Liver (tissue), 9 donors: ENCODE results near the gene BFSP2. TPM values are rescaled to one million over a fixed set of nuclear protein-coding genes. Genes with fewer than 3 reads are reported as not detected.

Experiments used
- DNase-seq: peaks from one replicate; pipeline ENCODE4 v3.0.0-alpha.2; 2017; ENCODE audit warnings: low spot score
- H3K27ac ChIP-seq, 2 donors: one replicate each; pipeline ENCODE4 v1.7.0; 2013; ENCODE audit warnings: inconsistent platforms in 2 of 2, low read length in 2 of 2, control low read depth in 1 of 2, low read depth in 1 of 2, mild to moderate bottlenecking in 1 of 2
- H3K27me3 ChIP-seq, 4 donors: one replicate each; pipeline versions ENCODE4 v1.6.1 to v1.7.0; 2013; ENCODE audit warnings: low read length in 3 of 4, inconsistent platforms in 1 of 4, mild to moderate bottlenecking in 1 of 4, moderate library complexity in 1 of 4; ENCODE audit not compliant: control insufficient read depth in 4 of 4, insufficient read depth in 4 of 4
- H3K36me3 ChIP-seq, 4 donors: one replicate each; pipeline versions ENCODE4 v1.6.1 to v1.7.0; 2013; ENCODE audit warnings: low read length in 3 of 4, mild to moderate bottlenecking in 3 of 4, low read depth in 1 of 4, moderate library complexity in 1 of 4; ENCODE audit not compliant: control insufficient read depth in 4 of 4, insufficient read depth in 3 of 4
- H3K4me1 ChIP-seq, 4 donors: one replicate each; pipeline versions ENCODE4 v1.6.1 to v1.7.0; 2013; ENCODE audit warnings: low read length in 3 of 4, mild to moderate bottlenecking in 3 of 4, moderate library complexity in 1 of 4; ENCODE audit not compliant: control insufficient read depth in 4 of 4, insufficient read depth in 4 of 4
- H3K4me3 ChIP-seq, 3 donors: one replicate each; pipeline versions ENCODE4 v1.6.1 to v1.7.0; 2013; ENCODE audit warnings: low read length in 3 of 3, control low read depth in 1 of 3, low read depth in 1 of 3, mild to moderate bottlenecking in 1 of 3
- H3K9ac ChIP-seq, 2 donors: one replicate each; pipeline ENCODE4 v1.7.0; 2013; ENCODE audit warnings: low read length in 2 of 2, mild to moderate bottlenecking in 2 of 2, moderate library complexity in 2 of 2, control low read depth in 1 of 2, low read depth in 1 of 2
- H3K9me3 ChIP-seq, 4 donors: one replicate each; pipeline versions ENCODE4 v1.6.1 to v1.7.0; 2013; ENCODE audit warnings: low read length in 3 of 4; ENCODE audit not compliant: control insufficient read depth in 4 of 4
- EGR1 ChIP-seq, 2 donors: IDR thresholded peaks; 2 replicates each; pipeline ENCODE4 v1.6.1; 2016 to 2018; ENCODE audit warnings: antibody characterized with exemption in 2 of 2, low read depth in 2 of 2
- FOXA1 ChIP-seq: IDR thresholded peaks from 2 replicates; pipeline ENCODE4 v1.6.1; 2016; ENCODE audit warnings: antibody characterized with exemption
- FOXA2 ChIP-seq: IDR thresholded peaks from 2 replicates; pipeline ENCODE4 v1.6.1; 2016; ENCODE audit warnings: antibody characterized with exemption
- GABPA ChIP-seq, 2 donors: IDR thresholded peaks in 1 of 2; conservative IDR thresholded peaks in 1 of 2; 2 replicates each; pipeline ENCODE4 v1.6.1; 2016; ENCODE audit warnings: antibody characterized with exemption in 2 of 2, mild to moderate bottlenecking in 1 of 2, moderate library complexity in 1 of 2
- HNF4G ChIP-seq: IDR thresholded peaks from 2 replicates; pipeline ENCODE4 v1.6.1; 2016; ENCODE audit warnings: antibody characterized with exemption
- JUND ChIP-seq, 2 donors: IDR thresholded peaks; 2 replicates each; pipeline ENCODE4 v1.6.1; 2016; ENCODE audit warnings: antibody characterized with exemption in 2 of 2
- NR2F2 ChIP-seq: IDR thresholded peaks from 2 replicates; pipeline ENCODE4 v1.6.1; 2016; ENCODE audit warnings: antibody characterized with exemption
- RAD21 ChIP-seq, 2 donors: IDR thresholded peaks; 2 replicates each; pipeline ENCODE4 v1.6.1; 2016; ENCODE audit warnings: antibody characterized with exemption in 2 of 2, mild to moderate bottlenecking in 2 of 2
- RXRA ChIP-seq, 2 donors: IDR thresholded peaks; 2 replicates each; pipeline ENCODE4 v1.6.1; 2017 to 2018; ENCODE audit warnings: antibody characterized with exemption in 2 of 2, mild to moderate bottlenecking in 1 of 2
- SP1 ChIP-seq: IDR thresholded peaks from 2 replicates; pipeline ENCODE4 v1.6.1; 2018; ENCODE audit warnings: antibody characterized with exemption, mild to moderate bottlenecking
- TAF1 ChIP-seq: conservative IDR thresholded peaks from 2 replicates; pipeline ENCODE4 v1.6.1; 2016; ENCODE audit warnings: antibody characterized with exemption, mild to moderate bottlenecking
- YY1 ChIP-seq: IDR thresholded peaks from 2 replicates; pipeline ENCODE4 v1.6.1; 2016; ENCODE audit warnings: antibody characterized with exemption, mild to moderate bottlenecking
- WGBS: extraction: QIAGEN DNeasy Blood & Tissue Kit; methylation state at CpG from one replicate; pipeline ENCODE4 v1.1.7; 2013; 5-methylcytosine and 5-hydroxymethylcytosine counted together
- polyA plus RNA-seq, 2 donors: library from polyadenylated mRNA; stranded (reverse) in 1 of 2; unstranded in 1 of 2; fragments of 200-250 nt in 1 of 2; fragments of >200 nt in 1 of 2; fragmentation: Nextera tagmentation in 1 of 2; extraction: Ambion mirVana in 1 of 2; gene quantifications; one replicate each; pipeline versions ENCODE4 v1.2.1 to v1.2.3, GENCODE V29; 2013 to 2015
- total RNA-seq, 2 donors: library from RNA; depleted of rRNA; stranded (reverse); fragments of >200 nt; gene quantifications; one replicate each; pipeline ENCODE4 v1.2.3, GENCODE V29; 2014
- TF ChIP-seq, protein P1 (sequence below): IDR thresholded peaks from 2 replicates; pipeline ENCODE4 v1.6.1; 2016; ENCODE audit warnings: antibody characterized with exemption
- TF ChIP-seq, protein P2 (sequence below): IDR thresholded peaks from 2 replicates; pipeline ENCODE4 v1.6.1; 2016; ENCODE audit warnings: antibody characterized with exemption
- TF ChIP-seq, protein P3 (sequence below): fragments of 150-350 bp; IDR thresholded peaks from 2 replicates; pipeline ENCODE4 v1.5.1; 2017; ENCODE audit warnings: improper control_type of control experiment, low read depth, low read length; ENCODE audit not compliant: missing input control
- TF ChIP-seq, protein P4 (sequence below): IDR thresholded peaks from 2 replicates; pipeline ENCODE4 v1.6.1; 2016; ENCODE audit warnings: antibody characterized with exemption
- TF ChIP-seq, protein P5 (sequence below): IDR thresholded peaks from 2 replicates; pipeline ENCODE4 v1.6.1; 2016; ENCODE audit warnings: antibody characterized with exemption, mild to moderate bottlenecking
- donor health status: healthy.
- donor health status: healthy.
- donor health status: healthy.
- donor health status: healthy.
- donor health status: healthy.

Gene BFSP2
- total and polyA plus RNA-seq, 4 donors = 0.42 TPM; not detected in 3

DNA sequence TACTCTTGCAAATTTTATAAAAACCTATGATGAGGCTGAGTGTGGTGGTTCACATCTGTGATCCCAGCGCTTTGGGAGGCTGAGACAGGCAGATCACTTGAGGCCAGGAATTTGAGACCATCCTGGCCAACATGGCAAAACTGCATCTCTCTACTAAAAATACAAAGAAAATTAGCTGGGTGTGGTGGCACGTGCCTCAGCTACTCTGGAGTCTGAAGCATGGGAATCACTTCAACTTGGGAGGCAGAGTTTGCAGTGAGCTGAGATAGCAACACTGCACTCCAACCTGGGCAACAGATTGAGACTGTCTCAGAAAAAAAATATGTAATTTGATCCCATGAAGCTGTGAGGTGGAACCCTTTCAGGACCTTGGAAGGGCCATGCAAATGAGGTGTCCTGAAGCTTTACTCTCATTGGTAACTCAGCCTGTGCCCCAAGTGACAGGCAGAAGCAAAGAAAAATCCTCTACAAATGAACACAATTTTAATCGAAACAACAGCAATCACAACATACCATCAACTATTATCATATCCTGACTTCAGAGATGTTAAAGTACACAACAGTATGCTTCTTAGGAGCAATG is 89.0 kb downstream of the BFSP2 start:
- Histone ChIP-seq H3K9me3 (peaks cover 0 to 10% (median 4%) of the 10 kb centered on the region in 4 donors), H3K9ac (no peak overlapping the region), H3K27ac (no peak overlapping the region), H3K4me1 (no peaks in the 10 kb centered on the region), H3K4me3 (no peak overlapping the region), H3K36me3 (no peaks in the 10 kb centered on the region), H3K27me3 (no peaks in the 10 kb centered on the region)
- WGBS = 75% methylated on average over 3 of the region's 3 CpGs
- DNase-seq = no peak
- no peak for TF ChIP-seq HNF4G
- TF ChIP-seq, protein P1, sequence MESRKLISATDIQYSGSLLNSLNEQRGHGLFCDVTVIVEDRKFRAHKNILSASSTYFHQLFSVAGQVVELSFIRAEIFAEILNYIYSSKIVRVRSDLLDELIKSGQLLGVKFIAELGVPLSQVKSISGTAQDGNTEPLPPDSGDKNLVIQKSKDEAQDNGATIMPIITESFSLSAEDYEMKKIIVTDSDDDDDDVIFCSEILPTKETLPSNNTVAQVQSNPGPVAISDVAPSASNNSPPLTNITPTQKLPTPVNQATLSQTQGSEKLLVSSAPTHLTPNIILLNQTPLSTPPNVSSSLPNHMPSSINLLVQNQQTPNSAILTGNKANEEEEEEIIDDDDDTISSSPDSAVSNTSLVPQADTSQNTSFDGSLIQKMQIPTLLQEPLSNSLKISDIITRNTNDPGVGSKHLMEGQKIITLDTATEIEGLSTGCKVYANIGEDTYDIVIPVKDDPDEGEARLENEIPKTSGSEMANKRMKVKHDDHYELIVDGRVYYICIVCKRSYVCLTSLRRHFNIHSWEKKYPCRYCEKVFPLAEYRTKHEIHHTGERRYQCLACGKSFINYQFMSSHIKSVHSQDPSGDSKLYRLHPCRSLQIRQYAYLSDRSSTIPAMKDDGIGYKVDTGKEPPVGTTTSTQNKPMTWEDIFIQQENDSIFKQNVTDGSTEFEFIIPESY = no peak
- no peak for TF ChIP-seq RAD21 (IDR thresholded peaks at IDR 0.05)
- TF ChIP-seq, protein P2, sequence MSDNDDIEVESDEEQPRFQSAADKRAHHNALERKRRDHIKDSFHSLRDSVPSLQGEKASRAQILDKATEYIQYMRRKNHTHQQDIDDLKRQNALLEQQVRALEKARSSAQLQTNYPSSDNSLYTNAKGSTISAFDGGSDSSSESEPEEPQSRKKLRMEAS = no peak
- TF ChIP-seq EGR1 (IDR thresholded peaks at IDR 0.05; ENCODE audit: low read depth in 2 of 2) = no peak
- TF ChIP-seq JUND (IDR thresholded peaks at IDR 0.05) = no peak
- no peak for TF ChIP-seq SP1
- TF ChIP-seq, protein P3, sequence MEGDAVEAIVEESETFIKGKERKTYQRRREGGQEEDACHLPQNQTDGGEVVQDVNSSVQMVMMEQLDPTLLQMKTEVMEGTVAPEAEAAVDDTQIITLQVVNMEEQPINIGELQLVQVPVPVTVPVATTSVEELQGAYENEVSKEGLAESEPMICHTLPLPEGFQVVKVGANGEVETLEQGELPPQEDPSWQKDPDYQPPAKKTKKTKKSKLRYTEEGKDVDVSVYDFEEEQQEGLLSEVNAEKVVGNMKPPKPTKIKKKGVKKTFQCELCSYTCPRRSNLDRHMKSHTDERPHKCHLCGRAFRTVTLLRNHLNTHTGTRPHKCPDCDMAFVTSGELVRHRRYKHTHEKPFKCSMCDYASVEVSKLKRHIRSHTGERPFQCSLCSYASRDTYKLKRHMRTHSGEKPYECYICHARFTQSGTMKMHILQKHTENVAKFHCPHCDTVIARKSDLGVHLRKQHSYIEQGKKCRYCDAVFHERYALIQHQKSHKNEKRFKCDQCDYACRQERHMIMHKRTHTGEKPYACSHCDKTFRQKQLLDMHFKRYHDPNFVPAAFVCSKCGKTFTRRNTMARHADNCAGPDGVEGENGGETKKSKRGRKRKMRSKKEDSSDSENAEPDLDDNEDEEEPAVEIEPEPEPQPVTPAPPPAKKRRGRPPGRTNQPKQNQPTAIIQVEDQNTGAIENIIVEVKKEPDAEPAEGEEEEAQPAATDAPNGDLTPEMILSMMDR = no peak
- TF ChIP-seq TAF1 = no peak
- no peak for TF ChIP-seq GABPA (IDR thresholded peaks at IDR 0.05 in 1 of 2, conservative IDR thresholded peaks at IDR 0.05 in 1 of 2)
- TF ChIP-seq YY1 = no peak
- no peak for TF ChIP-seq FOXA1
- TF ChIP-seq, protein P4, sequence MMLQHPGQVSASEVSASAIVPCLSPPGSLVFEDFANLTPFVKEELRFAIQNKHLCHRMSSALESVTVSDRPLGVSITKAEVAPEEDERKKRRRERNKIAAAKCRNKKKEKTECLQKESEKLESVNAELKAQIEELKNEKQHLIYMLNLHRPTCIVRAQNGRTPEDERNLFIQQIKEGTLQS = no peak
- TF ChIP-seq RXRA (IDR thresholded peaks at IDR 0.05) = no peak
- TF ChIP-seq, protein P5, sequence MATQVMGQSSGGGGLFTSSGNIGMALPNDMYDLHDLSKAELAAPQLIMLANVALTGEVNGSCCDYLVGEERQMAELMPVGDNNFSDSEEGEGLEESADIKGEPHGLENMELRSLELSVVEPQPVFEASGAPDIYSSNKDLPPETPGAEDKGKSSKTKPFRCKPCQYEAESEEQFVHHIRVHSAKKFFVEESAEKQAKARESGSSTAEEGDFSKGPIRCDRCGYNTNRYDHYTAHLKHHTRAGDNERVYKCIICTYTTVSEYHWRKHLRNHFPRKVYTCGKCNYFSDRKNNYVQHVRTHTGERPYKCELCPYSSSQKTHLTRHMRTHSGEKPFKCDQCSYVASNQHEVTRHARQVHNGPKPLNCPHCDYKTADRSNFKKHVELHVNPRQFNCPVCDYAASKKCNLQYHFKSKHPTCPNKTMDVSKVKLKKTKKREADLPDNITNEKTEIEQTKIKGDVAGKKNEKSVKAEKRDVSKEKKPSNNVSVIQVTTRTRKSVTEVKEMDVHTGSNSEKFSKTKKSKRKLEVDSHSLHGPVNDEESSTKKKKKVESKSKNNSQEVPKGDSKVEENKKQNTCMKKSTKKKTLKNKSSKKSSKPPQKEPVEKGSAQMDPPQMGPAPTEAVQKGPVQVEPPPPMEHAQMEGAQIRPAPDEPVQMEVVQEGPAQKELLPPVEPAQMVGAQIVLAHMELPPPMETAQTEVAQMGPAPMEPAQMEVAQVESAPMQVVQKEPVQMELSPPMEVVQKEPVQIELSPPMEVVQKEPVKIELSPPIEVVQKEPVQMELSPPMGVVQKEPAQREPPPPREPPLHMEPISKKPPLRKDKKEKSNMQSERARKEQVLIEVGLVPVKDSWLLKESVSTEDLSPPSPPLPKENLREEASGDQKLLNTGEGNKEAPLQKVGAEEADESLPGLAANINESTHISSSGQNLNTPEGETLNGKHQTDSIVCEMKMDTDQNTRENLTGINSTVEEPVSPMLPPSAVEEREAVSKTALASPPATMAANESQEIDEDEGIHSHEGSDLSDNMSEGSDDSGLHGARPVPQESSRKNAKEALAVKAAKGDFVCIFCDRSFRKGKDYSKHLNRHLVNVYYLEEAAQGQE = no peak
- TF ChIP-seq NR2F2 = no peak
- no peak for TF ChIP-seq FOXA2
